WTC11 (cell line): ENCODE data around the gene CORO2B. TPM values are rescaled to one million over a fixed set of nuclear protein-coding genes. Genes with fewer than 3 reads are reported as not detected.

Source experiments
- ATAC-seq: fragments of 200-7000 bp; cut with Tn5 transposase; 2 replicates; pipeline ENCODE4 v1.10.0; 2021; ENCODE audit warnings: mild to moderate bottlenecking, moderate library complexity
- CTCF ChIA-PET: fragments of 300-600 bp; sonication (Branson Sonifier 250); formaldehyde crosslinking; loops from one replicate; lab custom pipeline; 2021; ENCODE audit warnings: antibody characterized with exemption; lab: Charles Lee
- POLR2A ChIA-PET: fragments of 350-600 bp; sonication (Branson Sonifier 250); formaldehyde crosslinking; loops from one replicate; lab custom pipeline; 2021; ENCODE audit warnings: antibody characterized with exemption; lab: Charles Lee
- DNase-seq: peaks from one replicate; pipeline ENCODE4 v3.0.0; 2021; ENCODE audit warnings: low spot score
- H3K27ac Mint-ChIP-seq: 2 replicates; pipeline ENCODE4 v1.8.0; 2021; ENCODE audit warnings: mixed read lengths
- H3K27me3 Mint-ChIP-seq: 2 replicates; pipeline ENCODE4 v1.8.0; 2021; ENCODE audit warnings: low read depth, mild to moderate bottlenecking, moderate library complexity, mixed read lengths
- H3K36me3 Mint-ChIP-seq: 2 replicates; pipeline ENCODE4 v1.8.0; 2021; ENCODE audit warnings: mixed read lengths
- H3K4me1 Mint-ChIP-seq: 2 replicates; pipeline ENCODE4 v1.8.0; 2022; ENCODE audit warnings: mixed read lengths
- H3K4me3 Mint-ChIP-seq: 2 replicates; pipeline ENCODE4 v1.8.0; 2021; ENCODE audit warnings: mild to moderate bottlenecking, moderate library complexity, mixed read lengths
- H3K9me3 Mint-ChIP-seq: 2 replicates; pipeline ENCODE4 v1.8.0; 2021; ENCODE audit warnings: mixed read lengths
- ATF1 ChIP-seq: sonication (generic); formaldehyde crosslinking; IDR thresholded peaks from 2 replicates; pipeline ENCODE4 v1.8.1; 2023; ENCODE audit warnings: mild to moderate bottlenecking, moderate library complexity, missing genetic modification reagents
- E2F1 ChIP-seq: sonication (generic); formaldehyde crosslinking; IDR thresholded peaks from 2 replicates; pipeline ENCODE4 v1.8.0; 2022; ENCODE audit warnings: mild to moderate bottlenecking, missing genetic modification reagents
- ELF4 ChIP-seq: sonication (generic); formaldehyde crosslinking; IDR thresholded peaks from 2 replicates; pipeline ENCODE4 v1.8.1; 2022; ENCODE audit warnings: low read depth, mild to moderate bottlenecking, moderate library complexity, missing genetic modification reagents
- ETV6 ChIP-seq: sonication (generic); formaldehyde crosslinking; IDR thresholded peaks from 2 replicates; pipeline ENCODE4 v1.8.1; 2022; ENCODE audit warnings: mild to moderate bottlenecking, missing genetic modification reagents
- FOXJ3 ChIP-seq: sonication (generic); formaldehyde crosslinking; IDR thresholded peaks from 2 replicates; pipeline ENCODE4 v1.9.0; 2021; ENCODE audit warnings: missing genetic modification reagents, mild to moderate bottlenecking, borderline replicate concordance
- GTF2I ChIP-seq: fragments of 250-450 bp; sonication (Bioruptor Pico); conservative IDR thresholded peaks from 2 replicates; pipeline ENCODE4 v1.4.0; 2021; ENCODE audit warnings: mild to moderate bottlenecking
- HMGXB4 ChIP-seq: sonication (generic); formaldehyde crosslinking; IDR thresholded peaks from 2 replicates; pipeline ENCODE4 v1.8.1; 2023; ENCODE audit warnings: mild to moderate bottlenecking, moderate library complexity, missing genetic modification reagents
- IRF2 ChIP-seq: sonication (generic); formaldehyde crosslinking; IDR thresholded peaks from 2 replicates; pipeline ENCODE4 v1.8.0; 2022; ENCODE audit warnings: low read depth, missing genetic modification reagents, borderline replicate concordance
- KAT7 ChIP-seq: sonication (generic); formaldehyde crosslinking; IDR thresholded peaks from 2 replicates; pipeline ENCODE4 v1.8.1; 2023; ENCODE audit warnings: missing genetic modification reagents, mild to moderate bottlenecking, borderline replicate concordance
- NFATC4 ChIP-seq: fragments of 250-450 bp; sonication (Bioruptor Pico); IDR thresholded peaks from 2 replicates; pipeline ENCODE4 v1.9.0; 2021; ENCODE audit warnings: mild to moderate bottlenecking
- NR1H2 ChIP-seq: sonication (generic); formaldehyde crosslinking; IDR thresholded peaks from 2 replicates; pipeline ENCODE4 v1.9.0; 2021; ENCODE audit warnings: mild to moderate bottlenecking, moderate library complexity, missing genetic modification reagents
- NR2C2 ChIP-seq: sonication (generic); formaldehyde crosslinking; IDR thresholded peaks from 2 replicates; pipeline ENCODE4 v1.8.0; 2022; ENCODE audit warnings: mild to moderate bottlenecking, missing genetic modification reagents
- TCF7 ChIP-seq: sonication (generic); formaldehyde crosslinking; IDR thresholded peaks from 2 replicates; pipeline ENCODE4 v1.8.0; 2022; ENCODE audit warnings: mild to moderate bottlenecking, low read depth, missing genetic modification reagents, moderate library complexity
- TEAD1 ChIP-seq: sonication (generic); formaldehyde crosslinking; IDR thresholded peaks from 2 replicates; pipeline ENCODE4 v1.8.0; 2022; ENCODE audit warnings: mild to moderate bottlenecking, missing genetic modification reagents
- USF2 ChIP-seq: sonication (generic); formaldehyde crosslinking; IDR thresholded peaks from 2 replicates; pipeline ENCODE4 v1.8.1; 2023; ENCODE audit warnings: mild to moderate bottlenecking, missing genetic modification reagents, moderate library complexity
- ZNF138 ChIP-seq: sonication (generic); formaldehyde crosslinking; conservative IDR thresholded peaks from 2 replicates; pipeline ENCODE4 v1.8.1; 2022; ENCODE audit warnings: mild to moderate bottlenecking, moderate library complexity, missing genetic modification reagents
- ZNF263 ChIP-seq: sonication (generic); formaldehyde crosslinking; IDR thresholded peaks from 2 replicates; pipeline ENCODE4 v1.8.1; 2022; ENCODE audit warnings: low read depth, mild to moderate bottlenecking, moderate library complexity, missing genetic modification reagents
- total RNA-seq: library from RNA; stranded (reverse); gene quantifications from 3 replicates; pipeline ENCODE4 v1.2.3, GENCODE V29; 2021
- TF ChIP-seq, protein P1 (sequence below): fragments of 200-600 bp; IDR thresholded peaks from 2 replicates; pipeline ENCODE4 v1.8.0; 2022; ENCODE audit warnings: antibody characterized with exemption
- TF ChIP-seq, protein P2 (sequence below): fragments of 250-450 bp; sonication (Bioruptor Pico); conservative IDR thresholded peaks from 2 replicates; pipeline ENCODE4 v1.9.0; 2021; ENCODE audit warnings: mild to moderate bottlenecking

The CORO2B gene
- total RNA-seq, 1 experiment from 2014 or later, result 4.9 TPM

- H3K9me3 Mint-ChIP-seq, result no peaks in the 10 kb centered on the region
- peaks cover 29% of the 10 kb centered on the region for H3K27me3 Mint-ChIP-seq
- POLR2A ChIA-PET, result no interaction called here
- no peak for TF ChIP-seq TCF7 (CRISPR knock-in tag)
- no peak for TF ChIP-seq NR2C2 (CRISPR knock-in tag)
- TF ChIP-seq USF2, result no peak
- no peak overlapping the region for H3K4me3 Mint-ChIP-seq
- no peak for ATAC-seq
- no peak for DNase-seq
- peaks cover 45% of the 10 kb centered on the region for H3K4me1 Mint-ChIP-seq
- H3K36me3 Mint-ChIP-seq, result no peaks in the 10 kb centered on the region
- H3K27ac Mint-ChIP-seq, result no peak overlapping the region
- CTCF ChIA-PET, result interaction anchor here (0.6 to 2.6 kb wide), 7 partner anchors 20 to 201 kb away, joined by 3 to 9 read pairs (median 3); no protein-coding TSS in a partner anchor
These were observed 4.1 kb downstream of the CORO2B start for GRCh38 chr15:68582864-68583263.

DNA sequence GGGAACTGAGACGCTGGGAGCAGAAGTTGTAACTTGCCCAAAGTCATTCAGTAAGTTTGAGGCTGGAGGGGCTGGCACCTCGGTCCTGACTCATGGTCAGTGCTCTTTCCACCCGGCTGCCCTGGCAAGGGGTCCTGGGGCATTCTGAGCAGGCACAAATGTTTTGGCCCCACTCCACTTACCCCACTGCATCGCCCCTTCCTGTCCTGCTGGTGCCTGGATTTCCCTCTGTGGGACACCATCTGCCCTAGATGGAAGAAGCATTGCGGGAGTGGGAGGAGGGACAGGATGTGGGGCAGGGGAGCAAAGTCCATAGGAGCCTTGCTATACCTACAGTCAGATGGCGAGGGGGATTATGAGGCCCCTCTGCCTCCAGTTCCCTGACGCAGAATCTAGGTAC is 4.5 kb downstream of the CORO2B start:
- ChIA-PET POLR2A (no interaction called here), CTCF (interaction anchor here (0.7 to 1.2 kb wide), 3 partner anchors 21 to 49 kb away, joined by 3 to 6 read pairs (median 3); no protein-coding TSS in a partner anchor)
- TF ChIP-seq HMGXB4 (CRISPR knock-in tag) (no peak), ZNF263 (CRISPR knock-in tag) (no peak), FOXJ3 (no peak), NR1H2 (CRISPR knock-in tag) (no peak), IRF2 (CRISPR knock-in tag) (no peak), KAT7 (CRISPR knock-in tag) (no peak), ELF4 (no peak), ETV6 (CRISPR knock-in tag) (no peak), ATF1 (CRISPR knock-in tag) (no peak), USF2 (no peak), TEAD1 (CRISPR knock-in tag) (no peak), GTF2I (CRISPR knock-in tag) (no peak), ZNF138 (no peak), E2F1 (no peak), NFATC4 (no peak)
- TF ChIP-seq, protein P1, sequence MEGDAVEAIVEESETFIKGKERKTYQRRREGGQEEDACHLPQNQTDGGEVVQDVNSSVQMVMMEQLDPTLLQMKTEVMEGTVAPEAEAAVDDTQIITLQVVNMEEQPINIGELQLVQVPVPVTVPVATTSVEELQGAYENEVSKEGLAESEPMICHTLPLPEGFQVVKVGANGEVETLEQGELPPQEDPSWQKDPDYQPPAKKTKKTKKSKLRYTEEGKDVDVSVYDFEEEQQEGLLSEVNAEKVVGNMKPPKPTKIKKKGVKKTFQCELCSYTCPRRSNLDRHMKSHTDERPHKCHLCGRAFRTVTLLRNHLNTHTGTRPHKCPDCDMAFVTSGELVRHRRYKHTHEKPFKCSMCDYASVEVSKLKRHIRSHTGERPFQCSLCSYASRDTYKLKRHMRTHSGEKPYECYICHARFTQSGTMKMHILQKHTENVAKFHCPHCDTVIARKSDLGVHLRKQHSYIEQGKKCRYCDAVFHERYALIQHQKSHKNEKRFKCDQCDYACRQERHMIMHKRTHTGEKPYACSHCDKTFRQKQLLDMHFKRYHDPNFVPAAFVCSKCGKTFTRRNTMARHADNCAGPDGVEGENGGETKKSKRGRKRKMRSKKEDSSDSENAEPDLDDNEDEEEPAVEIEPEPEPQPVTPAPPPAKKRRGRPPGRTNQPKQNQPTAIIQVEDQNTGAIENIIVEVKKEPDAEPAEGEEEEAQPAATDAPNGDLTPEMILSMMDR, result no peak
- TF ChIP-seq, protein P2, sequence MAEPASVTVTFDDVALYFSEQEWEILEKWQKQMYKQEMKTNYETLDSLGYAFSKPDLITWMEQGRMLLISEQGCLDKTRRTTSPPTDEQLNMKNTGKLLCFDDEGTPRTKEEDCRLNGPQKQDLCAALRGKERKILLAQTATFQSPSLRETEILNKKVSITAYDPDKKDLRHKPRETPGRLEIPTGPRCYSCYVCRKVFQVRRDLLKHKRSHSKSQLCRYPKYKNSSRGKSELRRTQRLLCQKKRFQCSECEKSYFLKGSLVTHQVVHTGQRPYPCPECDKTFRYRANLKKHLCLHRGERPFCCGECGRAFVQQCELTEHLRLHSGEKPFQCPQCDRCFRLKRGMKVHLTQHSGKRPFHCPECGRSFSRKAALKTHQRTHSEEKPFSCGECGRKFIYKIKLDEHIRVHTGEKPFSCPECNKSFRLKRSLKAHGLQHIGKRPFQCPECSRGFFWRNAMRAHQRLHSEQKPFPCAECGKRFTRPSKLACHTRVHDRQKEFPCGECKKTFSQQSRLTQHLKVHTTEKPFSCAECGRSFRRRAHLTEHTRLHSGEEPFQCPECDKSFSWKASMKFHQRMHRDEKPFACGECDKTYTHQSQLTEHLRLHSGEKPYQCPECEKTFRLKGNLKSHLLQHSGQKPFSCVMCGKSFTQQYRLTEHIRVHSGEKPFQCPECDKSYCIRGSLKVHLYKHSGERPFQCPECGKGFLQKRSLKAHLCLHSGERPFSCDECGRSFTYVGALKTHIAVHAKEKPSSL (CRISPR knock-in tag), result no peak
- ATAC-seq, result no peak
- Mint-ChIP-seq H3K36me3 (no peaks in the 10 kb centered on the region), H3K27me3 (peaks cover 25% of the 10 kb centered on the region), H3K27ac (no peak overlapping the region), H3K9me3 (no peaks in the 10 kb centered on the region), H3K4me1 (peaks cover 47% of the 10 kb centered on the region), H3K4me3 (no peak overlapping the region)
- DNase-seq, result no peak
